ENCODE data around the gene ZBTB9.

- TF ChIP-seq, protein P1, sequence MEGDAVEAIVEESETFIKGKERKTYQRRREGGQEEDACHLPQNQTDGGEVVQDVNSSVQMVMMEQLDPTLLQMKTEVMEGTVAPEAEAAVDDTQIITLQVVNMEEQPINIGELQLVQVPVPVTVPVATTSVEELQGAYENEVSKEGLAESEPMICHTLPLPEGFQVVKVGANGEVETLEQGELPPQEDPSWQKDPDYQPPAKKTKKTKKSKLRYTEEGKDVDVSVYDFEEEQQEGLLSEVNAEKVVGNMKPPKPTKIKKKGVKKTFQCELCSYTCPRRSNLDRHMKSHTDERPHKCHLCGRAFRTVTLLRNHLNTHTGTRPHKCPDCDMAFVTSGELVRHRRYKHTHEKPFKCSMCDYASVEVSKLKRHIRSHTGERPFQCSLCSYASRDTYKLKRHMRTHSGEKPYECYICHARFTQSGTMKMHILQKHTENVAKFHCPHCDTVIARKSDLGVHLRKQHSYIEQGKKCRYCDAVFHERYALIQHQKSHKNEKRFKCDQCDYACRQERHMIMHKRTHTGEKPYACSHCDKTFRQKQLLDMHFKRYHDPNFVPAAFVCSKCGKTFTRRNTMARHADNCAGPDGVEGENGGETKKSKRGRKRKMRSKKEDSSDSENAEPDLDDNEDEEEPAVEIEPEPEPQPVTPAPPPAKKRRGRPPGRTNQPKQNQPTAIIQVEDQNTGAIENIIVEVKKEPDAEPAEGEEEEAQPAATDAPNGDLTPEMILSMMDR (IDR thresholded peaks at IDR 0.05), result no peak
- TF ChIP-seq EZH2 (IDR thresholded peaks at IDR 0.05; ENCODE audit: borderline replicate concordance, insufficient read depth, low read depth, low read length, poor library complexity, severe bottlenecking), result no peak
Measured at GRCh38 chr6:33477864-33478263, 23.5 kb downstream of the ZBTB9 start.

All from B cell (primary cell).